Measurements from ENCODE around the gene NRG3.

NRG3 gene

GRCh38 chr10:82256275-82256674 lies 381.3 kb downstream of the NRG3 start:
- H3K36me3 Mint-ChIP-seq = no peaks in the 10 kb centered on the region
- H3K4me3 Mint-ChIP-seq = no peak overlapping the region
- H3K9me3 Mint-ChIP-seq (ENCODE audit: low read depth) = no peaks in the 10 kb centered on the region
- no peak overlapping the region for H3K27ac Mint-ChIP-seq
- H3K4me1 Mint-ChIP-seq (ENCODE audit: low read depth) = no peaks in the 10 kb centered on the region
- no peaks in the 10 kb centered on the region for H3K27me3 Mint-ChIP-seq

GRCh38 chr10:82266438-82266837 lies 391.4 kb downstream of the NRG3 start:
- no peak overlapping the region for H3K27ac Mint-ChIP-seq
- H3K36me3 Mint-ChIP-seq = no peaks in the 10 kb centered on the region
- H3K4me3 Mint-ChIP-seq = no peak overlapping the region
- no peaks in the 10 kb centered on the region for H3K27me3 Mint-ChIP-seq
- H3K4me1 Mint-ChIP-seq (ENCODE audit: low read depth) = no peaks in the 10 kb centered on the region
- H3K9me3 Mint-ChIP-seq (ENCODE audit: low read depth) = peaks cover 12% of the 10 kb centered on the region

GRCh38 chr10:82267014-82267413 lies 392.0 kb downstream of the NRG3 start:
- H3K4me1 Mint-ChIP-seq (ENCODE audit: low read depth) = no peaks in the 10 kb centered on the region
- H3K27me3 Mint-ChIP-seq = no peaks in the 10 kb centered on the region
- H3K9me3 Mint-ChIP-seq (ENCODE audit: low read depth) = peaks cover 15% of the 10 kb centered on the region
- H3K36me3 Mint-ChIP-seq = no peaks in the 10 kb centered on the region
- H3K4me3 Mint-ChIP-seq = no peak overlapping the region
- H3K27ac Mint-ChIP-seq = no peak overlapping the region

- Mint-ChIP-seq H3K4me3 (no peak overlapping the region), H3K9me3 (ENCODE audit: low read depth) (peaks cover 15% of the 10 kb centered on the region), H3K27me3 (no peaks in the 10 kb centered on the region), H3K4me1 (ENCODE audit: low read depth) (no peaks in the 10 kb centered on the region), H3K36me3 (no peaks in the 10 kb centered on the region), H3K27ac (no peak overlapping the region)
Observed at GRCh38 chr10:82267465-82267864, 392.5 kb downstream of the NRG3 start.

- H3K4me3 Mint-ChIP-seq = no peak overlapping the region
Observed at GRCh38 chr10:82267960-82268359, 393.0 kb downstream of the NRG3 start.

GRCh38 chr10:82277591-82277990 lies 402.6 kb downstream of the NRG3 start:
- Mint-ChIP-seq H3K9me3 (ENCODE audit: low read depth) (peaks cover 9% of the 10 kb centered on the region), H3K27me3 (no peaks in the 10 kb centered on the region), H3K27ac (no peak overlapping the region), H3K4me3 (no peak overlapping the region), H3K4me1 (ENCODE audit: low read depth) (no peaks in the 10 kb centered on the region), H3K36me3 (no peaks in the 10 kb centered on the region)

More at GRCh38 chr10:82267960-82268359, 393.0 kb downstream of the NRG3 start:
- Mint-ChIP-seq H3K27me3 (no peaks in the 10 kb centered on the region), H3K4me1 (ENCODE audit: low read depth) (no peaks in the 10 kb centered on the region), H3K36me3 (no peaks in the 10 kb centered on the region), H3K27ac (no peak overlapping the region), H3K9me3 (ENCODE audit: low read depth) (peaks cover 18% of the 10 kb centered on the region)

GRCh38 chr10:82278401-82279182 lies 403.6 kb downstream of the NRG3 start:
- Mint-ChIP-seq H3K4me3 (no peak overlapping the region), H3K36me3 (no peaks in the 10 kb centered on the region), H3K27me3 (no peaks in the 10 kb centered on the region), H3K27ac (no peak overlapping the region), H3K4me1 (ENCODE audit: low read depth) (no peaks in the 10 kb centered on the region), H3K9me3 (ENCODE audit: low read depth) (peaks cover 4% of the 10 kb centered on the region)

- Mint-ChIP-seq H3K27me3 (no peaks in the 10 kb centered on the region), H3K4me3 (no peak overlapping the region), H3K4me1 (ENCODE audit: low read depth) (no peaks in the 10 kb centered on the region), H3K9me3 (ENCODE audit: low read depth) (peaks cover 6% of the 10 kb centered on the region), H3K36me3 (no peaks in the 10 kb centered on the region), H3K27ac (no peak overlapping the region)
Observed at GRCh38 chr10:82282782-82283456, 407.9 kb downstream of the NRG3 start.

GRCh38 chr10:82284180-82284579 lies 409.2 kb downstream of the NRG3 start:
- Mint-ChIP-seq H3K27me3 (peaks cover 2% of the 10 kb centered on the region), H3K9me3 (ENCODE audit: low read depth) (peaks cover 6% of the 10 kb centered on the region), H3K4me1 (ENCODE audit: low read depth) (no peaks in the 10 kb centered on the region), H3K27ac (no peak overlapping the region), H3K4me3 (no peak overlapping the region), H3K36me3 (no peaks in the 10 kb centered on the region)

GRCh38 chr10:82288461-82288881 lies 413.5 kb downstream of the NRG3 start:
- Mint-ChIP-seq H3K36me3 (no peaks in the 10 kb centered on the region), H3K4me3 (no peak overlapping the region), H3K4me1 (ENCODE audit: low read depth) (no peaks in the 10 kb centered on the region), H3K27ac (no peak overlapping the region), H3K27me3 (peaks cover 2% of the 10 kb centered on the region), H3K9me3 (ENCODE audit: low read depth) (peaks cover 6% of the 10 kb centered on the region)

- no peak overlapping the region for H3K4me3 Mint-ChIP-seq
- H3K9me3 Mint-ChIP-seq (ENCODE audit: low read depth) = peaks cover 6% of the 10 kb centered on the region
- no peaks in the 10 kb centered on the region for H3K4me1 Mint-ChIP-seq (ENCODE audit: low read depth)
- H3K27me3 Mint-ChIP-seq = peaks cover 2% of the 10 kb centered on the region
- no peaks in the 10 kb centered on the region for H3K36me3 Mint-ChIP-seq
- H3K27ac Mint-ChIP-seq = no peak overlapping the region
Observed at GRCh38 chr10:82289945-82290344, 415.0 kb downstream of the NRG3 start.

GRCh38 chr10:82294874-82295378 lies 419.9 kb downstream of the NRG3 start:
- no peaks in the 10 kb centered on the region for H3K36me3 Mint-ChIP-seq
- no peaks in the 10 kb centered on the region for H3K4me1 Mint-ChIP-seq (ENCODE audit: low read depth)

GRCh38 chr10:82308641-82309040 lies 433.6 kb downstream of the NRG3 start:
- H3K4me3 Mint-ChIP-seq = no peak overlapping the region
- no peaks in the 10 kb centered on the region for H3K4me1 Mint-ChIP-seq (ENCODE audit: low read depth)
- H3K27ac Mint-ChIP-seq = no peak overlapping the region
- H3K36me3 Mint-ChIP-seq = no peaks in the 10 kb centered on the region
- no peaks in the 10 kb centered on the region for H3K9me3 Mint-ChIP-seq (ENCODE audit: low read depth)
- no peaks in the 10 kb centered on the region for H3K27me3 Mint-ChIP-seq

More at GRCh38 chr10:82294874-82295378, 419.9 kb downstream of the NRG3 start:
- H3K4me3 Mint-ChIP-seq = no peak overlapping the region
- peaks cover 3% of the 10 kb centered on the region for H3K9me3 Mint-ChIP-seq (ENCODE audit: low read depth)
- no peak overlapping the region for H3K27ac Mint-ChIP-seq
- H3K27me3 Mint-ChIP-seq = no peaks in the 10 kb centered on the region

GRCh38 chr10:82310839-82311238 lies 435.8 kb downstream of the NRG3 start:
- Mint-ChIP-seq H3K27ac (no peak overlapping the region), H3K9me3 (ENCODE audit: low read depth) (no peaks in the 10 kb centered on the region), H3K27me3 (no peaks in the 10 kb centered on the region), H3K36me3 (no peaks in the 10 kb centered on the region), H3K4me1 (ENCODE audit: low read depth) (no peaks in the 10 kb centered on the region), H3K4me3 (no peak overlapping the region)

GRCh38 chr10:82313401-82313800 lies 438.4 kb downstream of the NRG3 start:
- Mint-ChIP-seq H3K4me1 (ENCODE audit: low read depth) (no peaks in the 10 kb centered on the region), H3K36me3 (no peaks in the 10 kb centered on the region), H3K27me3 (no peaks in the 10 kb centered on the region), H3K4me3 (no peak overlapping the region), H3K27ac (no peak overlapping the region), H3K9me3 (ENCODE audit: low read depth) (peaks cover 3% of the 10 kb centered on the region)
